Measurements from ENCODE around the gene RALGDS.
"Not testable (repeated sequence)": the region's sequence is repeated elsewhere in the genome, so short reads cannot be mapped to it uniquely, and the experiment has no call there.

The RALGDS gene

DNA sequence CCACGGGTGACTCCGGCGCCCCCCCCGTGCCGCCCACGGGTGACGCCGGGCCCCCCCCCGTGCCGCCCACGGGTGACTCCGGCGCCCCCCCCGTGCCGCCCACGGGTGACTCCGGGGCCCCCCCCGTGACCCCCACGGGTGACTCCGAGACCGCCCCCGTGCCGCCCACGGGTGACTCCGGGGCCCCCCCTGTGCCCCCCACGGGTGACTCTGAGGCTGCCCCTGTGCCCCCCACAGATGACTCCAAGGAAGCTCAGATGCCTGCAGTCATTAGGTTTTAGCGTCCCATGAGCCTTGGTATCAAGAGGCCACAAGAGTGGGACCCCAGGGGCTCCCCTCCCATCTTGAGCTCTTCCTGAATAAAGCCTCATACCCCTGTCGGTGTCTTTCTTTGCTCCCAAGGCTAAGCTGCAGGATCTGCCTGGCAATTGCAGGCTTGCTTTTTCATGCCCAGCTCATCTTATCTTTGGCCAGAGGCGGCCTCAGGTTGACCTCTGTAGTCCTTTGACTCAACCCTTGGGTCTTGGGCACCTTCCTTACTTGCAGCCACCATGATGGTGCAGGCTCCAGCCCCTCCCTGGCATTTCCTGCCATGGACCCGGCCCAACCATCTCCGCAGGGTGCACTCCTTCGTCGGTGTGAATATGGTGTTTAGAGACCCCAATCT is 49.4 kb downstream of the RALGDS start:
- DNase-seq (ENCODE audit: extremely low spot score), result no peak
- ChIA-PET POLR2A (no interaction called here), CTCF (no interaction called here)
- no peak for TF ChIP-seq CTCF (IDR thresholded peaks at IDR 0.05; ENCODE audit: control extremely low read depth, extremely low read depth, low read depth, missing control alignments)

DNA sequence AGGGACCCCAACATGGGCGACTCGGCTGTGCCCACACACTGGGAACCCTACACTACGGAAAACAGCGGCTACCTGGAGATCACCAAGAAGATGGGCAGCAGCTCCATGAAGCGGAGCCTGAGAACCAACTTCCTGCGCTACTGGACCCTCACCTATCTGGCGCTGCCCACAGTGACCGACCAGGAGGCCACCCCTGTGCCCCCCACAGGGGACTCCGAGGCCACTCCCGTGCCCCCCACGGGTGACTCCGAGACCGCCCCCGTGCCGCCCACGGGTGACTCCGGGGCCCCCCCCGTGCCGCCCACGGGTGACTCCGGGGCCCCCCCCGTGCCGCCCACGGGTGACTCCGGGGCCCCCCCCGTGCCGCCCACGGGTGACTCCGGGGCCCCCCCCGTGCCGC is 50.1 kb downstream of the RALGDS start:
- CTCF ChIA-PET; POLR2A ChIA-PET; DNase-seq (ENCODE audit: extremely low spot score): not testable (repeated sequence)

GRCh38 chr9:133070500-133070961 is 50.5 kb downstream of the RALGDS start:
- CTCF ChIA-PET; POLR2A ChIA-PET; DNase-seq (ENCODE audit: extremely low spot score): not testable (repeated sequence)

GRCh38 chr9:133068431-133068830 is 52.6 kb downstream of the RALGDS start:
- DNase-seq (ENCODE audit: extremely low spot score); POLR2A ChIA-PET; CTCF ChIA-PET: not testable (repeated sequence)

- no peak for TF ChIP-seq CTCF (IDR thresholded peaks at IDR 0.05; ENCODE audit: control extremely low read depth, extremely low read depth, low read depth, missing control alignments)
- ChIA-PET POLR2A (no interaction called here), CTCF (interaction anchor here (0.7 to 1.4 kb wide), 2 partner anchors 10 to 13 kb away, joined by 3 to 4 read pairs; no protein-coding TSS in a partner anchor)
- DNase-seq (ENCODE audit: extremely low spot score), result no peak
These were observed 53.2 kb downstream of the RALGDS start for GRCh38 chr9:133067813-133068212.

GRCh38 chr9:133067006-133067405 is 54.0 kb downstream of the RALGDS start:
- ChIA-PET CTCF (interaction anchor here (0.7 to 1.4 kb wide), 2 partner anchors 9 to 13 kb away, joined by 3 to 4 read pairs; no protein-coding TSS in a partner anchor), POLR2A (no interaction called here)
- DNase-seq (ENCODE audit: extremely low spot score), result no peak
- TF ChIP-seq CTCF (IDR thresholded peaks at IDR 0.05; ENCODE audit: control extremely low read depth, extremely low read depth, low read depth, missing control alignments), result no peak

GRCh38 chr9:133066181-133066983 is 54.7 kb downstream of the RALGDS start:
- POLR2A ChIA-PET, result interaction anchor here (0.8 kb wide), 1 partner anchor 49 kb away, joined by 3 read pairs; no protein-coding TSS in a partner anchor
- CTCF ChIA-PET, result interaction anchor here (1.4 to 1.5 kb wide), 2 partner anchors 8 to 78 kb away, joined by 4 to 5 read pairs; no protein-coding TSS in a partner anchor
- no peak for DNase-seq (ENCODE audit: extremely low spot score)
- no peak for TF ChIP-seq CTCF (IDR thresholded peaks at IDR 0.05; ENCODE audit: control extremely low read depth, extremely low read depth, low read depth, missing control alignments)

- DNase-seq (ENCODE audit: extremely low spot score), result no peak
- ChIA-PET CTCF (interaction anchor here (1.5 kb wide), 1 partner anchor 80 kb away, joined by 5 read pairs; no protein-coding TSS in a partner anchor), POLR2A (interaction anchor here (0.7 kb wide), 1 partner anchor 746 kb away, joined by 5 read pairs; no protein-coding TSS in a partner anchor)
- TF ChIP-seq CTCF (IDR thresholded peaks at IDR 0.05; ENCODE audit: control extremely low read depth, extremely low read depth, low read depth, missing control alignments), result no peak
These were observed 56.0 kb downstream of the RALGDS start for GRCh38 chr9:133065070-133065388.
